Posterior vena cava (tissue), 2 donors: ENCODE results near the gene CORO2B. TPM values are rescaled to one million over a fixed set of nuclear protein-coding genes. Genes with fewer than 3 reads are reported as not detected.
"Not testable (repeated sequence)": the region's sequence is repeated elsewhere in the genome, so short reads cannot be mapped to it uniquely, and the experiment has no call there.

ENCODE experiments used
- DNase-seq: peaks from one replicate; pipeline ENCODE4 v3.0.0-alpha.2; 2020; ENCODE audit warnings: low spot score
- intact Hi-C, 2 donors: fragments of 100-400 bp; cut with DNase I; formaldehyde crosslinking; loops; one replicate each; pipeline versions ENCODE4 v1.14.1 to v1.14.2; 2022 to 2023
- total RNA-seq, 2 donors: library from RNA; stranded (reverse); fragmentation: NEBNext Ultra II Directional; extraction: Animal tissue kit (Norgen Biotek cat#: 25700); gene quantifications; one replicate each; pipeline ENCODE4 v1.2.1, GENCODE V29; 2021
- donor health status: DM: yes; HTN: yes; CAD: no.
- donor health status: DM: yes; HTN: yes; CAD: no.

CORO2B gene
- total RNA-seq, 2 donors from 2014 or later: 7.2 to 11.7 TPM

DNA sequence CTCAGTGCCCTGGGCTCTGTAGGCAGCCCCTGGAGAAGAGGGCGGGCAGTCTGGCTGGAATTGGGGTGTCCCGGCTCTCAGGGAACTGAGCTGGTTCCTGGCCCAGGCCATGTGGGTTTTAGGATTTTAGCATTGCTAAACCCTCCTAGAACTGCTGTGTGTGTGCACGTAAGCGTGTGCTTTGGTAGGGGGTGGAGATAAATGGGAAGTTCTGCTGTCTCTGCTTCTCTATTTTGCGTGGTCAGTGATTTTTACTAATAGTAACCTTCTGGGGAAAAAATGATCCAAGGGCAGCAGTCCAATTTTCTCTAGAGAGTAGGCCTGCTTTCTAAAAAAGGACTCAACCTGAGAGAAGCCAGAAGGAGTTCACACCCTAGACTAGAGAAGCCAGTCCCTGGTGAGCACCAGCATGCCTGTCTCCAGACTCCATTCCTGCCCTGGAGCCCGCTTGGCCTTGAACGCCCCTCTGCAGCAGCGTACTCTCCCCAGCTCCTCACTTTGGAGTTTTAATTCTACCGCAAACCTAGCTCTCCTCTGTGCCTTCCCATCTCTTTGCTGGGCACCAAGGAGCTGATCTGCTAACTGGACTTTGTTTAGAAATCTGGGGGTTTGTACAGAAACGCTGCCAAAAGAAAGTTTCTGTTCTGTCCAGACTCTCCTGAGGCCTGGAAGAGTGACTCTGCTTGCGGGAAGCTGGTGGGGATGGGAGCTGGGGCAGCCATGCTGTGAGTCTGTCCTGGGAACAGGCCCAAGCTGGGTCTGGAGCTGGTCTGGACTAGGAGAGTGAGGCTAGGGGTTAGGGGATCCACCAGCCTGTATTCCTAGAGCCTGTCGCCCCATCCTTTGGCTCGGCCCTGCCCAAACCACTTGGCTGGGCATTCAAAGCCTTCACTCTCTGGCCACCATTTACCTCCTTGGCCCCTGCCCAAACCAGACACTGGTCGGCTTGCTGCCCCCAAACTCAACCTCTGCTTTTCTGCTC, 19.7 kb downstream of the CORO2B start:
- intact Hi-C loops: no loop called here
- DNase-seq: no peak

DNA sequence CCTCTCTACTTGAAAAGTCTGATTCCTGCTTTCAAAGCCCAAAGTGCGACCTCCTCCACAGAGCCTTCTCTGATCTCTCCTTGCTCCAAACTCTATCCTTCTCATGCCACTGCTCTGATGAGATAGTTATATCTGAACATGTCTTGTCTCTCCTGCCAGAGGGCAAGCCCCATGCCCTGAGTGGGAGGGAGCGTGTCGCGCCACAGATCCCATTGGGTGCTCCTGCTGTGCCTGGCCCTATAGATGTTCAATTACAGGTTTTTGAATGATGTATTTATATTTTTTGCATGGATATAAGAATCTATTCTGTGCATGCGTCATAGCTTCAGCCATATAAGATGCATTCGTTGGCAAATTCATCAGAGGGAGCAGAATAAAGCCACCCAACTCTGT, 20.4 kb downstream of the CORO2B start:
- DNase-seq: no peak
- intact Hi-C loops: no loop called here

DNA sequence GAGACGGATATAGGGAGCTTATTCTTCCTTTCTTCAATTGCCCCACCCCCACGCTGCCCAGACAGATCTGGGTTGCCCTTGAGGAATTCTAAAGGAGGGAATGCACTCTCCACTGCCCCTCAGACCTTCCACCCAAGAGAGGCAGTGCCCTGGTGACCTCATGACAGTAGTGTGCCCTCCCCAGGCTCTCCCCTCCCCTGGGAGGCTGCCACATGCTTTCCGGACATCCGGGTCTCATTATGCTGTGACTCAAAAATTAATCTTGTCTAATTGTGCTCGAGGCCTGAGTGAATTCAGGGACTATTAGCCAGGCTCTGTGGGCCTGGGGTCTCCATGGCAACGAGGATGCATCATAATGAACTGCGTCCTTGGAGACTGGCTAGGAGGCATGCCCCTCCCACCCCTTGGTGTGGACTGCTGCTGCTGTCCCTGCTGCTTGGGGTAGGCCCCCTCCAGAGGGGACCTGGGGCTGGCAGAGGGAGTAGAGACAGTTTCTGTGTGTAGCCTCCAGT, 20.8 kb downstream of the CORO2B start:
- intact Hi-C loops: no loop called here

DNA sequence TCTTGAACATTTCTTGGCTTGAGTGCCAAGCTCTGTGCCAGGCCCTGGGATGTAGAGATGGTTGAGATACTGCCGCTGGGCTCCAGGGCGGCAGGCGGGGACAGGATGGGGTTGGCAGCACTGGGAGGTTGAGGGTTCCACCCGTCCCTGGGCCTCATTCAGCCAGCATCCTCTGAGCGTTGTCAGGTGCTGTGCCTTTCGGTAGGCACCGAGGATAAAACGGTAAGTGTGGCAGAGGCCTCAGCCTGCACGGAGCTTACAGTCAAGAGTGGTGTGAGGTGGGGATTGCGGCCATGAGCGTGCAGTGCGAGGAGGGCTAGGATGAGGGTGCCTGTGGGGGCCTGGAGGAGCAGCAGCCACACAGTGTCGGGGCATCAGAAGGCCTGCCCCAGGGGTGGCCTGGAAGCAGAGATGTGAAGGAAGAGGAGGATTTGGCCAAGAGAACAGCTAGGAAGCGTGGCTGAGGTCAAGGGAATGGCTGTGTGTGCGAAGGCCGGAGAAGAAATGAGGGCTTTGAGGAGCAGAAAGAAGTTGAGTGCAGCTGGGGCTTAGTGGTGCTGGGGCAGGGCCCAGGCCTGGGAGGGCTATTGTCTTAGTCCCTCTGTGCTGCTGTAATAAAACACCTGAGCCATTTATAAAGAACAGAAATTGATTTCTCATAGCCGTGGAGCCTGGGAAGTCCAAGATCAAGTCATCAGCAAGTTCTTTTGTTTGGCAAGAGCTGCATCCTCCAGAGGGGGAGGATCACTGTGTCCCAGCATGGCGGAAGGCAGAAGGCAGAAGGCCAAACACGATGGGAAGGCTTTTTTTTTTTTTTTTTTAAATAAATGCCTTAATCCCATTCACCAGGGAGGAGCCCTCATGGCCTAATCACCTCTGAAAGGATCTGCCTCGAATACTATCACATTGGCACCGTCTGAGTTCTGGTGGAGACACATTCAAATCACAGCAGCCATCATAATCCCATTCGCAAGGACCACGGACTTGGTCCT, 22.7 kb downstream of the CORO2B start:
- no peak for DNase-seq
- intact Hi-C loops: no loop called here

More for the DNA sequence above, 20.8 kb downstream of the CORO2B start:
- no peak for DNase-seq

DNA sequence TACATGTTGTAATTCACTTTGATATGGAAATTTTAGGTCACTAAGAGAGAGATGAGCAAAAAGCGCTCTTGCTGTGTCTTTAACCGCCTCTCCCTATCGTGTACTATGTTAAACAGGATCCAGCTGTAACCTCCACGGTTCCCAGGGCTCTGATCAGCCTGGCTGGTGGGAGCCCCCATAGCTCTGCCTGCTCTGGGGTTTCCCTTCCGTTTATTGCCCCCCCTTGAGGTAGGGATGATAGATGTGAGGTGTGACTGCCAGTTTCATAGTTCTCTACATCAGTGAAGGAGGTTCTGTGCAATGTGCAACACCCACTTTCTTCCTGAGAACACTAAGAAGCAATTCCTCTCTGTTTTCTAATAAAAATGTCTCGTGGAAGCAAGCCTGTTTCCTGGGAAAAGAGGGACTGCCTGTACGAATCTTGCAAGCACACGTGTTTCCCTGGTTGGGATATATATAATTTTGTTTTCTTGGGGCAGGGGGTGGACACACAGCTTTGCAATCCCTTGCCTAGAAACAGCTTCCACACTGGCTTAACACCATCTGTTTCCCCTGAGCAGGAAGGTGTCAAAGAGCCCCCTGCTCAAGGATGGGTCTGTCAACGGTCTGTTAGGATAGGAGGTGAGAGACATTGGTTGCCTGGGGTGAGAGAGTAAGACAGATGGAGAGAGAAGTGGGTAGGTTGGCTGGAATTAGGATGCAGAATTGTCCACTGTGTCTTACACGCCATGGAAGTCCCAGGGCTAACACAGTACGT, 23.8 kb downstream of the CORO2B start:
- intact Hi-C loops: no loop called here
- DNase-seq: no peak

DNA sequence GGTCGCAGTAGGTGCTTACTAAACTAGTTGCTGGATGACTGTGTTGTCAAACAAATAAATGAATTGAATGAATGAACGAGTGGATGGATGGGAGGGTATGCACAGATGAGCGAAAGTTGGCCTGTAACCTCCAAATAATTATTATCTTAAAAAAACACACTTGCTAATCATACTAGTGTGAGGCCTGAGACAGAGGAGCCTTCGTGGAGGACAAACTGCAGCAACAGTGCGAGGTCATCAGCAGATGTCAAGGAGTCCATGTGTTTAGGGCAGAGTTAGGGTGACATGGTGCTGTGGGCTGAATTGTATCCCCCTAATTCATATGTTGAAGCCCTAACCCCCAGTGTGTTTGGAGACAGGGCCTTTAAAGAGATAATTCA, 24.4 kb downstream of the CORO2B start:
- DNase-seq: no peak
- intact Hi-C loops: no loop called here

DNA sequence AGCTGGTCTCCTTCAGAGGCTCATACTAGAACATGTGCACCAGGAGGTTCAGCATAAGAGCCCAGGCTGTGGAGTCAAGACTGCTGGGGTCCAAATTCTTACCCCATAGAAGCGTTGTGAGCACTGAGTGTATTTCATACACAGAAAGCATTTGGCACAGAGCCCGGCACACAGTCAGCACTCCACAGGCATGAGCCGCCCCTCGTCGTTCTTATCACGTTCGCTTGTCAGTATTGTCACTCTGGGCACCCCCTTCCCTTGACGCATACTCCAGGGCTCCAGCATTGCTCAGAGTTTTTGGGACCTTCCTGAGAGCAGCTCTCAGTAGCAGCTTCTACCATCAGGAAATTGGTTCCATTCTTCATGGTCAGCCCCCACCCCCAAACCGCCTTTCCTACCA, 25.2 kb downstream of the CORO2B start:
- intact Hi-C loops: no loop called here
- DNase-seq: no peak

DNA sequence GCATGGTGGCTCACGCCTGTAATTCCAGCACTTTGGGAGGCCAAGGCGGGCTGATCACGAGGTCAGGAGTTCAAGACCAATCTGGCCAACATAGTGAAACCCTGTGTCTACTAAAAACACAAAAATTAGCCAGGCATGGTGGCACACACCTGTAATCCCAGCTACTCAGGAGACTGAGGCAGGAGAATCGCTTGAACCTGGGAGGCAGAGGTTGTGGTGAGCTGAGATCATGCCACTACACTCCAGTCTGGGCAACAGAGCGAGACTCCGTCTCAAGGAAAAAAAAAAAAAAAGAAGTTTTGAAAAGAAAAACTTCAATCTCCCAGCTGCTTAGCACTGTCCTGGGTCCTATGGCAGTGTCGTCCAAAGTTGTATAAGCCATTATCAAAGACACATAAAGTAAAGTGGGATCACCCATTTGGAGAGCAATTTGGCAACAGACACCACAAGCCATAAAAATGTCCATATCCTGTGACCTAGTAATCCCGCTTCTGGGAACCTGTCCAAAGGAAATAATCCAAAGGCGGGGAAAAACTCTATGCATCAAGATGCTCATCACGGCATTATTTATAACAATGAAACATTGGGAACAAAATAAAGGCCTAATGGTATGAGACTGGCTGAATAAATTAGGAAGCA, 26.2 kb downstream of the CORO2B start:
- DNase-seq, intact Hi-C loops: not testable (repeated sequence)

DNA sequence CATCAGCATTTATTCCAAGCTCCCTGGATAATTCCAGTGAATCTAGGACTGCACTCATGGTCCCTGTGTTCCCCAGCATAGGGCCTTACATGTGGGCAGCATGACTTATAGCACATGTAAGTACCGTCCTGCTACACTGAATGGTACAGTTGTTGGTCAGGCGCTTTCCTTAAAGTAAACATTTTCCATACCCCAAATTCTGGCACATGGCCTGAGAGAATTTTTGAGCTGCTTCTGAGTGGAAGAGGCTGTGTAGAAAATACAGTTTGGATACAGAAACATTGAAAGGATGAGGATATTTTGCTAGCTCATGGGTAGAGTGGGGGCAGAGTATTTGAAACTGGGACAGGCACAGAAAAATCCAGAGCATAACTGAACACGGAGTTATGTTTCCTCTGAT, 27.6 kb downstream of the CORO2B start:
- intact Hi-C loops: no loop called here
- no peak for DNase-seq

DNA sequence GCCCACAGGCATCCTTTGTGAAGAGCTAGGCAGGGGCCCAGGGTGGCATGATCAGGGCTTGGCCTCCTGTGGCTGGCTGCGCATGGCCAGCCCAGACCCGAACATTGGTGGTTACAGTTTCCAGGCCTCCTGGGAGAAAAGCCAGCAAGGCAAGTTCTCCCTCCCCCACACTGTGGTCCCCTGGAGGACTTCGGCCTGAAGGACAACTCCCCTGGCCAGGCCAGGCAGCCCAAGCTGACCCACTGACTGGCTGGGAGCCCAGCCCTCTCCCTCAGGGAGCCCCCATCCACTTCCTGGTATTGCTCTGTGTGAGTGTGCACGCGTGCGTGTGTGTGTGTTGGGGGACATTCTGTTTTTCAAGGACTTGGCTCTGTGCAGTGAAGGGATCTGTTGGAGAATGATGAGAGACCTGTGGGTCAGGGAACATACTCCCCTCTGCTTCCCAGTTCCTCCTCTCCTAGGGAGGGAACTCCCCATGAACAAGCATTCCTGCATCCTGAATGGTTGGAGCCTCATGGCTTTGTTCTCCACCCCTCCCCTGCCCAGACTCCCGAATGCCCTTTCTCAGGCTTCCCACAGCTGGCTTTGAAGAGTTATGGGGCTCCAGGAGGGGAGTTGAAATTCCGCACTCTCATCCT, 29.5 kb downstream of the CORO2B start:
- peak; percentile 94 for DNase-seq
- intact Hi-C loops: no loop called here

DNA sequence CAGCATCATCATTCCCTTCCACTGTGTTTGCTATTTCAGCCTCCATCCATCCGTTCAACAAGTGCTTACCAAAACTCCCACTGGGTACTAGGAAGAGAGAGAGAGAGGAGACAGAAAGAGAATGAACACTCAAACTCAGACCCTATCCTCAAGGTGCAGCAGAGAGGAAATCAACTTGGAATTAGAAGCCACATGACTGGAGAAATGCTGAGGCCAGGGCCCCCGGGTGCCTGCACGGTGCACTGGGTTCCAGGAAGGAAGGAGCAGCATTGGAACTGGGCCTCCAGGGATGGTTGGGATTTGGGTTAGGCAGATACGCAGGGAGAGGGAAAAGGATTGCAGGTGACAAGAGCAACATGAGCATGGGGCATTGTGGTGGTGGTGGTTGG, 30.0 kb downstream of the CORO2B start:
- intact Hi-C loops: no loop called here
- DNase-seq: no peak

DNA sequence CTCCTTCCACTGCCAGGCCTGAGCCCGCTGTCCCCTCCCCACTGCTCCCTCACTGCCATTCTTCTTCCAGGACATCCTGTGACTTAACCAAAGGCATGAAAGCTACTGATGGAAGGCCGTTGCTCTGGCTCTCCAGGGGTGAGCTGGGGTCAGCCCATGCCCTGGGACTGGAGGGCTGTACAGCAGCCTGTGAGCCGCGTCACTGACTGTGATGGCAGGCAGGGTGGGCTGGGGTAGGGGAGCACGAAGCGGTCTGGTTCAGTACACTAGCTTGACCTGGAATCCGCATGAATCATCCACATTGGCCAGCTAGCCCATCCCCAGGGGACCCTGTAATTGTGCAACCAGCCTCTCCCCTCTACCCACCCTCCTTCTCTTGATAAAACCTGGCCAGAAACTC, 30.8 kb downstream of the CORO2B start:
- peak; percentile 94 for DNase-seq
- intact Hi-C loops: no loop called here

DNA sequence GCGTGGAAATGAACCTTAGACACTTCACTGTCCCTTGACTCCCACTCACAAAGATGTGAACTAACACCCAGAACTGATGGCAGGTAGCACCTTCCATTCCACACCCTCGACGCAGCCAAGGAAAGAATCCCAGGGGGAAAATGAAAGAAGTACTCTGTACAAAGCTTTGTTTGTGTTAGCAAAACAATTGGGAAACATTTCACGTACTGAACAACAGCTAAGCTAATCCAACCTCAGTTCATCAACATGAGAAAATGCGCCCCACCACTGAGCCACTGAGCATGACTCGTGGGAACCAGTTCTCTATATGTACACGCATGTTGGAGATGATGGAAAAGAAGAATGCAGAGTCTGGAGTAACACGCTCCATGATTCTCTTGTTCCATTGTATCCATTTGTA, 32.0 kb downstream of the CORO2B start:
- no peak for DNase-seq
- intact Hi-C loops: no loop called here

DNA sequence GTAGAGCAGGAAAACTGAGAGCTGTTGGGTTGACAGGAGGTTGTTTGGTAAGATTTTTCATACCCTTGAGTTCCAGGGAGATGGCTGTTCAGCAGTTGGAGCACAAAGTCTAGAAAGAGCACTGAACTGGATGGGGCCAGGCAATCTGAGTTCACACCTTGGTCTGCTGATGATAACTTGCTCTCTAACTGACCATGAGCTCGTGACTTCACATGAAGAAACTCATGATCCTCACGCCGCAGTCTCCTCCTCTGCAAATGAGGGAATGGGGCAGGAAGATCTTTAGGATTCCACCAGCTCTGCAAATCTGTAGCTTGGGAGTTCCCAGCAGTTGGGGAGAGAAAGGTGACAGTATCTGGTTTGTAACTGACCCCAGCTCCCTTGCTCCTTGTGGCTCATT, 33.7 kb downstream of the CORO2B start:
- DNase-seq: no peak
- intact Hi-C loops: loop anchor here in 1 of 2 donors (2.0 kb wide), 1 partner anchor 22 kb away; no protein-coding TSS in a partner anchor

DNA sequence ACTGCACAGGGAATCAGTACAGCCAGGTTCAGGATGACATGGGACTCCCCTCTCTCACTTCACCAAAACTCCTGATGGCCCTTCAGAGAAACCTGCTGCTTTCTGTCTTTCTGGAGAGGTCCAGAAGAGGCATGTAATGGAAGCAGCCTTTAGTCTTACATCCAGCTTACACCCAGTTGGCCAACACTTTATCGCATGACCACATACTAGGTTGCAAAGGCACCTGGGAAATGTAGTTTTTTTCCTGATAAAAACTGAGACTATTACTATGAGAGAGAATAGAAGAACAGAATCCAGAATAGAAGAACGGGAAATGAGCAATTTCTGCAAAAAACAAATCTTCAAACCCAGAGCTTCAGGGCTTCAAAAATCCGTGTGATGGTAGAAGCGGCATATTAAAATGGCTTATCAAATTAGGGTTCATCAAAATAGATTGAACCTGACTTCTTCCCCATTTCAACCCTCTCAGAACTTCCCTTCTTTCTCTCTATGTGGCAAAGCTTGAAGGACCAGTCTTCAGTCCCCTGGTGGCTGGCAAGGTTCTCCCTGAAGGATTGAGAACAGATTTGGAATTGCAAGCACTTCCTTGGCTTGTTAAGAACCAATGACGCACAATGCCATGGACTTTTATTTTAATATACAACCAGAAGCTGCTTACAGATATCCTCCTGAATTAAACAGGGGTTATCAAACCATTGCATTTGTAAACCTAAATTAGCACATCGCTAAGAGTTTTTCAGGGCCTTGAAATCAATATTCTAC, 34.4 kb downstream of the CORO2B start:
- DNase-seq: no peak
- intact Hi-C loops: loop anchor here in 1 of 2 donors (2.0 kb wide), 1 partner anchor 22 kb away; no protein-coding TSS in a partner anchor

DNA sequence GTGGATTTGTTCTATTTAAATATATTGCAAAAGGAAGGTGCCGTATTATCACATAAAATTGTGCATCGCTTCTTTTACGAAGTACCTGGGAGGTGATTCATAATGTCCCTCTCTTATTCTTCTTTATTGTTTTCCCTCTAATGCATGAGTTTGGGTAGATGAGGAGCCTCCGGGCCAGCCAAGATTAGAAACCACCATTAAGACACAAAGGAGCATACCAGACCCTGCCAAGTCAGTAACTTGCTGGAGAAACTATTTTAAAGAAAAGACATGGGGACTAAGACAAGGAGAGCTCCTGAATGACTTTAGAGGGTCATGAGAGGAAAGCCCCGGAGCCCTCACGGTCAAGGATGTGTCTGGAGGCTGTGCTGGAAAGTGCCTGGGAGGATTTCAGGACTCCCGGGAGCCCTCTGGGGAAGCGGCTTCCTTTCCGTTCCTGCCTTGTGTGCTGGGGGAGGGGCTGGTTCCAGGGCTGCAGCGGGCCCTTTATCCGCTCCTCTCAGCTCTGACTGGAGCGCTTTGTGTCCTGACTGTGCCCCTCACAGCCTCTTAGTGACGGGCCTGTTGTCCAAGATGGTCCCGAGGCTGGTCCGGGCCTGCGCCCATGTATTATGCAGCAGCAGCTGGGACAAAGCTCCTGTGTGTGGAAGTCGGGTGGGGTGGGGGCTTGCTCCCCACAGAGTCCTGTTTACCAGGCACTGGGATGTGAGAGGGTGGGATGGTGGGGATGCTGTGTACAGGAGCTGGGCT, 35.7 kb downstream of the CORO2B start:
- intact Hi-C loops: no loop called here

DNA sequence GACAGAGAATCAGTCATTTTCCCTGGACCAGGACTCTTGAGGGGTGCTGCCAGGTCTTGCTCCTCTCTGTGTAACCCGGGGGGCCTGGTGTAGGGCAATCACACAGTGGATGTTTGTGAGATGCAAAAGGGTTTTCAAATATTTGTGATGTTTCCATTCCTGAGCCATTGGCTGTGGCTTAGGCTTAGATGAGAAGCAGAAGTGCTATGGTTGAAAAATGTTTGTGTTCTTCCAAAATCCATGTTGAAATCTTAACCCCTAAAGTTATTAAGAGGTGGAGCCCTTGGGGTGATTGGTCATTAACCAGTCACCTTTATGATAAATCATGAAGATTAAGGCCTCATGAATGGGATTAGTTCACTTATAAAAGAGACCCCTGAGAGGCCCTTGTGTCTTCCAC, 36.5 kb downstream of the CORO2B start:
- DNase-seq: no peak
- intact Hi-C loops: no loop called here

More for the DNA sequence above, 35.7 kb downstream of the CORO2B start:
- no peak for DNase-seq
